ENCODE data around the gene FUT7.

GRCh38 chr9:137019891-137020683 lies 11.8 kb downstream of the FUT7 start:
- TF ChIP-seq CTCF (IDR thresholded peaks at IDR 0.05) = no peak
- TF ChIP-seq POLR2AphosphoS5 (IDR thresholded peaks at IDR 0.05) = no peak
- TF ChIP-seq POLR2A (IDR thresholded peaks at IDR 0.05) = no peak

All from stomach (tissue), 4 donors.